Measurements from ENCODE around the gene NSD2.

NSD2 gene

DNA sequence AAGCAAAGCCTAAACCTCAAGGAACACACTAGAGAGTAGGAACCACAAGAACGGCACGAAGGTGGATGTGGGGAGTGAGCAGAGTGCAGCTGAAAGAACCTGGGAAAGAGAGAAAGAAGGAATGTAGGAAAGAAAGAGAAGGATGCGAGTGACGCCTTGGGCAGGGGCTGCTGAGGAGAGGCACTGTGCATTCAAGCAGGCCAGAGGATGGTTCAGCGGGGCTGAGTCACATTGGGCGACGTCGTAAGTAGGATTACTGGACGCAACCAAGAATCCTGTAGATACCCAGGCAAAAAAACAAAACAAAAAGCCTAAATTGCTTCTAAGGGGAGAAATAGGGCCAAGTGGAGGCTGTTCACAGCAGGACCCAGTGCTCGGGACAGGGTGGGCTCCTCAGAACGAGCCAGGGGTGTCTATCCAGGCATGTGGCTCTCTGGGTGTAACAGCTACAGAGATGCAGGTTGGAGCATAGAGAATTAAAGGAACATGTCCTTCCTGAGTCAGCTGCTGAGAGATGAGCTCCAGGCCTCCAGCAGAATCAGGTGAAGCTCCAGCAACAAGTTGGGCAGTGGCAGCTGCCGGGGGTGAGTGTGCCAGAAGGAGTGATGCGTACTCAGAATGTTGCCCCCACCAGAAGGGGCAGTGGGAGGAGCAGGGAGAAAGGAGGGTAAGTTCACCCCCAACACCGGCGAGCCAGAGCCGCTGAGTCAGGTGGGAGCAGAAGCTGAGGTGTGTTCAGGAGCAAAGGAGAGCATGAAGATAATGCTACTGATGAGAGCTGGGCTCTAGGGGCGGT is 98.9 kb downstream of the NSD2 start:
- no peak for DNase-seq (ENCODE audit: low read depth in 2 of 2, low spot score in 1 of 2)

DNA sequence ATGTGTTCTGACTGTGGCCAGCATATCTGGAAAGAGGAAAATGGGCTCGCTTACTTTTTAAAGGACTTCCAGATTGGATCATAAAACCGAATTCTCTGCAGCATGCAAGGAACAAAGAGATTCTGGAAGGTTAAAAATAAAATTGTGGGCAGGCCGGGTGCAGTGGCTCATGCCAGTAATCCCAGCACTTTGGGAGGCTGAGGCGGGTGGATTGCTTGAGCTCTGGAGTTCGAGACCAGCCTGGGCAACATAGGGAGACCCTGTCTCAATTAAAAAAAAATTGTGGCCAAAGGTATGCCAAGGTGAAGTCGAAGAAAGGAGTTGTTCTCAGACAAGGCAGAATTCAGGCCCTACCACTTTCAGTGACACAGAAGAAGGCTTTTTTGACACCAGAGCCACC is 99.7 kb downstream of the NSD2 start:
- DNase-seq (ENCODE audit: low read depth in 2 of 2, low spot score in 1 of 2) = no peak

GRCh38 chr4:1971456-1972200 is 100.4 kb downstream of the NSD2 start:
- no peak for DNase-seq (ENCODE audit: low read depth in 2 of 2, low spot score in 1 of 2)

DNA sequence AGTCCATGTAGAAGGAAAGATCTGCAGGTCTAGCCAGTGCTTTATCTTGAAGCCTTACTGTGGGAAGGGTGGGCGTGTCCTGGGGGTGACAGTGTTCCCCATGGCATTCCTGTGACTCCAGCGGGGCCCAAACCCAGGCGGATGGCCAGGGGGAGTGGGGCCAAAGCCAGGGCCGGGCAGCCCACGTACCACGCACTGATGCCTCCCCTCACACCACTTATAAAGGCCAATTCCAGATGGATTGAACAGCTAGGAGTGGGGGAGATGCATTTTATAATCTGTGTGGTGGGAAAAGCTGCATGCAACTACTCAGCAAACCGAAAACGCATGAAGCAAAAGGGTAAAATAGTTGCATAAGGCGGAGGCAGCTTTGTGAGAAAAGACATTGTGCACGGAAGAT is 101.2 kb downstream of the NSD2 start:
- DNase-seq (ENCODE audit: low read depth in 2 of 2, low spot score in 1 of 2) = no peak

- DNase-seq (ENCODE audit: low read depth in 2 of 2, low spot score in 1 of 2) = no peak
Observed at GRCh38 chr4:1973218-1973617, 102.0 kb downstream of the NSD2 start.

DNA sequence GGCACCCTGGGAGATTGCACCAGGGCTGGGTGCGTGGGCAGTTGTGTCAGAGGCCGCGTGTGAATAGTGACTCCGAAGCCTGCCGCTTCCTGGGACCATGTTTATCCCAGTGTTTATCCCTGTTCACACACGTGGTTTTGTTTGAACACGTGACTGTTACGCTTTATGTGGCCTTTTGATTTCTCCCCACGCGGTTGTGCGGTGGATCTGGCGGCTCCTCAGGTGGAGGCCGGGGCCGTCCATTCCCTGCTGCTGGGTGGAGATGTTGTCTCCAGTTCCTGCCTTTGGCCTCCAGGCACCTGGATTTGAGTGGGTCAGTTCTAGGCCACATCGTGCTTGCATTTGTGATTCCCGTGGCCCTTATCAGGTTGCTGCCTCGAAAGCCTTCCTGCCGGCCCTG is 102.5 kb downstream of the NSD2 start:
- DNase-seq (ENCODE audit: low read depth in 2 of 2, low spot score in 1 of 2) = no peak

DNA sequence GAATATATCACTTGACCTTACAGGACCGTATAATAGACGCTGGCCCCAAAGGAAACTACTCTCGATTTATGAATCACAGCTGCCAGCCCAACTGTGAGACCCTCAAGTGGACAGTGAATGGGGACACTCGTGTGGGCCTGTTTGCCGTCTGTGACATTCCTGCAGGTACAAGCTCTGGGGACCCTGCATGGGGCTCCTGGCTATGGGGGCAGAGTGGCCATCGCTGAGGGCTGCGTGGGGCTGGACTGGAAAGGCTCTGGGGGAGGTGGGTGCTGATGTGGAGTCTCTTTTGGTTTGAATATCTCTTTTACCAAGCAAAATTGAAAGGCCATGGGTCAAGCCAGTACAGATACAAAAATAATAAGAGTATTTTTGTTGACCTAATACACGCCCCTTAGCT is 103.6 kb downstream of the NSD2 start:
- DNase-seq (ENCODE audit: low read depth in 2 of 2, low spot score in 1 of 2) = no peak

- no peak for DNase-seq (ENCODE audit: low read depth in 2 of 2, low spot score in 1 of 2)
Observed at GRCh38 chr4:1975391-1975801, 104.2 kb downstream of the NSD2 start.

DNA sequence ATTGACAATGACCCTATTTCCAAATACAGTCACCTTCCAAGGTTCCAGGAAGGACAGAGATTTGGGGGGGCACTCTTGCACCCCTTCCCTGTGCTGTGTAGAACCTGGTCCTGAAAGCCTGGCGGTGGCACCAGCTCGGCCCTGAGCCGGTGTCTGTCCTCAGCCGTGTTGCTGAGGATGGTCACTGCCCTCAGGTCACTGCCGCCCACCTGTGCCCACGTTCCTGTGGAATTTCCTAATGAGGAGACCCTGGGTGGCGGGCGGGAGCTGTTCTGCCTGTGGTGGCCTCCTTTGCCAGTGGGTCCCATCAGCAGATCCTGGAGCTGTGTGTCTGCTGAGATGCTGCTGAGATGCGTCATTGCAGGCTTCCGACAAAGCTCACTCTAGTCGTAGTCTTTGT is 104.7 kb downstream of the NSD2 start:
- DNase-seq (ENCODE audit: low read depth in 2 of 2, low spot score in 1 of 2) = no peak

GRCh38 chr4:1976416-1977352 is 105.5 kb downstream of the NSD2 start:
- DNase-seq (ENCODE audit: low read depth in 2 of 2, low spot score in 1 of 2) = no peak

- DNase-seq (ENCODE audit: low read depth in 2 of 2, low spot score in 1 of 2) = no peak
Observed at GRCh38 chr4:1978226-1978625, 107.0 kb downstream of the NSD2 start.

DNA sequence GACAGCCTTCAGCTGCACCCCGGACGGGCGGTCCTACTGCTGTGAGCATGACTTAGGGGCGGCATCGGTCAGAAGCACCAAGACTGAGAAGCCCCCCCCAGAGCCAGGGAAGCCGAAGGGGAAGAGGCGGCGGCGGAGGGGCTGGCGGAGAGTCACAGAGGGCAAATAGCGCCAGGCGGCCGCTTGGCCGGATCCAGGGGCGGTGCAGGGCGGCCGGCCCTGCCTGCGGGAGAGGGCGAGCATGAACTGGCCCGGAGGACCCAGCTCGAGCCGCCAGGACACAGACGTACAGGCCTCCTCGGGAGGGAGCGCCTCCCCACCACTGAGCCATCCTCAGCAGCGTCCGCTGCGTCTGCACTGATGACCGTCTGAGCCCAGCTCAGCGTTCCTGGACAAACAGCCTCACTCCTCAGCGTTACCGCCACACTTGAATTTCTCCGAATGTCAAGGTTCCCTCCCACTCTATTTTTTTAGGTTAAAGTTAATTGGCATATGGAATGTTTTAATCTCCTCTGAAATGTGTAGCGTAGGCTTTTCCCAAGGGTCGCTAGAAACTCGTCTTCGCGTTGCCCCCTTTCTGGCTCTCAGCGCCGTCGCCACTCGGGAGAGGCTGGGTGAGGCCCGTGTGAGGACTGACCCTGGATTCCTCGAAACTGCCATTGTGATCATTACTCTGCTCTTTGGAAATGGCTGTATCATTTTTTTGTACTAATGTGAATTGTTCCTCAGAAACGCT is 107.7 kb downstream of the NSD2 start:
- no peak for DNase-seq (ENCODE audit: low read depth in 2 of 2, low spot score in 1 of 2)

- no peak for DNase-seq (ENCODE audit: low read depth in 2 of 2, low spot score in 1 of 2)
Observed at GRCh38 chr4:1979477-1980196, 108.4 kb downstream of the NSD2 start.

- DNase-seq (ENCODE audit: low read depth in 2 of 2, low spot score in 1 of 2) = no peak
Observed at GRCh38 chr4:1980561-1981041, 109.4 kb downstream of the NSD2 start.

- DNase-seq (ENCODE audit: low read depth in 2 of 2, low spot score in 1 of 2) = no peak
Observed at GRCh38 chr4:1981251-1982058, 110.3 kb downstream of the NSD2 start.

DNA sequence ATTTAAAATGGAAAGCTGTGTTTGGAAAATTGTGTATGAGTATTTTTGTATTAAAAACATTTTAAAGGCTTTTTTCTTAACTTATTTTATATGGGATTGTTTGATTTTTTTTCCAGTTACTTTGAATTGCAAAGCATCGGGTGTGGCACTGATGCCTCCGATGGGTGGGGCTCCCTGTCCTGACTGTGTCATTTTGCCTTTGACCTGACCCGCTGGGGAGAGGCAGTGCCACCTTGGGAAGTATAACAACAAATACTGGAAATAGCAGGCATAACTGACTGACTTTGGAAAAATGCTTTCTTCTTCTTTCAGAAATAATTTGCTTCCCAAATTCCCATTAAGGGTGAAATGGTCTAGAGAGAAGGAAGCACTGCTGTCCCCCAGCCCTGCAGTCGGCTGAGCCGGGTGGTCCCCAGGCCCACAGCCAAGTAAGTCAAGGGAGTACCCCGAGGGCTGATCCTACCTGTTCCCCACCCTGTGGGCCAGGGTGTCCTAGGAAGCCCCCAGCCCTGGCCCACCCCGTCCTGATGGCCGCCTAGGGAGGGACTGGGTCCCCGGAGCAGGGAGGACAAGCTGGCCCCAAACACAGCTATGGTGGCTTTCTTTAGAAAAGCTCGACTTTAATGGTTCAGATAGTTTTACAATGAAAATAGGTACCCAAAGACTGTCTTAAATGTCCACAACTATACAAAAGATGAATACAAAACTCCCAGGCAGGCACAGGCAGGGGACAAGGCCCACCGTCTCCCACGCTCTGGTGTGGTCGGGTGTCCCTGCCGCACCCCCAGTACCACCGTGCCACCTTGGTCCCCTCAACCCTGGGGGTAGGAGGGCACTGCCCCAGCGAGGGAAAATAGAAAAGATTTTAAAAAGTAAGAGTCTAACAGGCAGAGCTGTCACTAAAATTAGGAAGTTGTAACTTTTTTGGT is 111.2 kb downstream of the NSD2 start:
- DNase-seq (ENCODE audit: low read depth in 2 of 2, low spot score in 1 of 2) = no peak

DNA sequence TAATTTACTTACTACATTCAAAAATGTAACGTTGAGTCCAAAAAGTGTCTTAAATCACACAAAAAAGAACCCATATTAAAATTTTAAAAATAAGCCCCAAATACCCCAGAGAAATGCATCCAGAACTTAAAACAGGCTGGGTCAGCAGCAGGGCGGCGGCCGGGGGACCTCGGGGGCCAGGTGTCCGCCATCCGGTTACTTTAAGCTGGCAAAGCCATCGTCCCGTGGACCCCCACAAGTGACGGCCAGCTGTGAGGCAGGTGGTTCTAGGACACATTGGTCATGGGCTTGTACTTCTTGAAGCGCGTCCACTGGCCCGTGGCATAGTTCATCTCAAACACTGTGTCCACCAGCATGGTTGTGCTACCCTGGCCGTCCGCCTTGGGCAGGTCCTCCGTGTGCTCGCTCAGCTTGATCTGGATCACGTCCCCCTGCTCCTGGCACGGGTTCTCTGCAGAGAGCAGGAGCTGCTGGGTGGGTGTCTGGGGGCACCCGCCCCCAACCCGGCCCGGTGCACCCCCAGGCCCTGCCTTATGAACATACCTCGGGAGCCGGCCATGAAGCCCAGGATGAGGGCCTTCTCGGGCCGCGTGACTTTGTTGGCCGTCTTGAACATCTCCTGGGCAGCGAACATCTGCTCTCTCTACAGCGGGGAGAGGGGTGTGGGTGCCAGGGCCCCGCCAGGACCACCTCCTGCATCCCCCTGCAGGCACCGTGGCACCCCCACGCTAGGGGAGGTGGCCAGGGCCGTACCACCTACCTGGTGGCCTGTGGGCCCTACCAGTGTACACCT is 112.1 kb downstream of the NSD2 start:
- no peak for DNase-seq (ENCODE audit: low read depth in 2 of 2, low spot score in 1 of 2)
